Measurements from ENCODE around the gene POR. TPM values are rescaled to one million over a fixed set of nuclear protein-coding genes. Genes with fewer than 3 reads are reported as not detected.
A peak's percentile ranks its signal among the peaks of the same experiment; 100 is the strongest.
"Not testable (repeated sequence)": the region's sequence is repeated elsewhere in the genome, so short reads cannot be mapped to it uniquely, and the experiment has no call there.

The POR gene
- total RNA-seq, 1 donor from 2014 or later: 59.0 TPM

DNA sequence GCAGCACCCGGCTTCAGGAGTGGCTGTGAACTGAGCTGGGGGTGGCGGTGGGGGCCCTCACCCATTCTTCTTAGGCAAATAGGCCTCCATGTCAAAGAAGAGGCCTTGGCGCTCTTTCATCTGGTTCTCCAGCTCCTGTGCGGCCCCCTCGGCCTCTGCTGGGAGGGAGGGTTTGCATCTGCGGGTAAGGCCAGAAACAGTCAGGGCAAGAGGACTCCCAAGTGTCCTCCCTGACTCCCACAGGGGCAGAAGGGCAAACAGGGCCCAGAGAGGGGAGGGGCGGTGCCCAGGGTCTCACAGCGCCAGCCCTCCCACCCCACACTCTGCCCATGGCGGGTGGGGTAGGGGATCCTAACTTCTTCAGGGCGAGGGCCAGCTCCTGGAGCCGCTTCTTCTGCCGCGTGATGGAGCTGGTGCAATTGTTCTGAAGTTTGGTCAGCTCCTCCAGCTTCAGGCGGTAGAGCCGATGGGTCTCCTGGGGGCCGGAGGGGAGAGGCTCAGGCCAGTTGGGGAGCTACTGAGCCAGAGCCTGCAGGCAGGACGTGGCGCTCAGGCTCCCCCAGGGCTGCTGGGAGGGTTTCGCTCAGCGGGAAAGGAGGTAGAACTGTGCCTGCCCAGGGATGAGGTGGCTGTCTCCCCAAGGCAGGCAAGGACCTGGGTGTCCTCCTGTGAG lies 77.3 kb downstream of the POR start:
- no peak for DNase-seq

DNA sequence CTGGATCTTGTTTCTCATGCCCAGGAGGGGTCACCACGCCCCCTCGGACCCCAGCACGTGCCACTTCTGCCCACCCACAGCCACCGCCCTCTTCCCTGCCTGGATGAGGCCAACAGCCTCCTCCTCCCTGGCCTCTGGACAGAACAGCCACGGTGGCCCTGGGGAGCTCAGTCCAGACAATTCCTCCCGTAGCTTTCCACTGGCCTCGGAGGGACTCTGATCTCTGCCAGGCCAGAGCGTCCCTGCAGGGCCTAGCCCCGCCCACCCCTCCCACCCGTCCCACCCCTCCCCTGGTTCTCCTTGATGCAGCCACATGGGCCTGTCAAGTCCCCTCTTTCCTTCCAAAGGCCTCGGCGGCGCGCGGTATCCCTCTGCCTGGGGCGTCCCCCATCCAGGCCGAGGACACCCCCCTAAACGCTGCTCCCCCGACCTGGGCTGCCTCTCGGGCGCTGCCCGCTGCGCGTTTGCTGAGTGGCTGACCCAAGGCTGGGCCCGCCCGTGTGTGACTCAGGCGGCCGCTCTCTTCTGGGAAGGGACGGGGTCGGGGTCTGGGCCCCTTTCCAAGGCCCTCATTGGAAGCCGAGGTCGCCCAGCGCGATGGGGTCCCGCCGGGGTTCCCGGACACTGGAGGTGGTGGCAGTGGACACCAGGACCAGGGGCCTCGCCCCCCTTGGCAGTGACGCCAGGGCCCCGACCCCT lies 78.9 kb downstream of the POR start:
- no peak for DNase-seq

DNA sequence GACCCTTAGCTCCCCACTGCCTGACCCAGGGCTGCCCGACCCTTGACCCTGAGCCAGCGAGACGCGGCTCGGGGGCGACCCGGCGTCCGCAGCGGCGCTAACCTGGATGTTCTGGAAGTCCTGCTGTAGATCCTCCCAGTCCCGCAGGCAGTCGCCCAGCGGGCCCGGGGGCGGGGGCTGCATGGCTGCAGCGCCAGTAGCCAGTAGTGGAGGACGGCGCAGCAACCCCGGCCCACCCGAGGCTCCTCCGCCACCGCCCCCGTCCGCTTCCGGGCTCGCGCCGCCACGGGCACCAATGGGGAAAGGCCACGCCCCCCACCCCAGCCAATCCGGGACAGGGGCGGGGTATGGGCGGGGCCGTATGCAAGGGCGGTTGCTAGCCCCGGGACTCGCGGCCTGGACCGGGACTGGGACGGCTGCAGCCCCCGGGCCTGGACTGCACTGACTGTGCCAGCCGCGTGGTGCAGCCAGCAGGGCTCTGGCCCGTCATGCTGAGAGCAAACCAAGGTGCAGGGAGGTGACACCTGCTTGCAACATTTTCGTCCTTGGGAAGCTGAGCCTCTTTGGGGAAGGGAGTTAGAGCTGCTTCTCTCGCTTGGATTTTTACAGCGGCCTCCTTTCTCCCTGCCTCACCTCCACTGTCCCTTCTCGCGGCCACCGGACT lies 79.6 kb downstream of the POR start, which contains the start of gene TMEM120A:
TMEM120A (minus strand) TSS at position 208 of the 664 bp plus-strand sequence; CDS start at position 183, 25 bp downstream.
- DNase-seq: peak; percentile 90

DNA sequence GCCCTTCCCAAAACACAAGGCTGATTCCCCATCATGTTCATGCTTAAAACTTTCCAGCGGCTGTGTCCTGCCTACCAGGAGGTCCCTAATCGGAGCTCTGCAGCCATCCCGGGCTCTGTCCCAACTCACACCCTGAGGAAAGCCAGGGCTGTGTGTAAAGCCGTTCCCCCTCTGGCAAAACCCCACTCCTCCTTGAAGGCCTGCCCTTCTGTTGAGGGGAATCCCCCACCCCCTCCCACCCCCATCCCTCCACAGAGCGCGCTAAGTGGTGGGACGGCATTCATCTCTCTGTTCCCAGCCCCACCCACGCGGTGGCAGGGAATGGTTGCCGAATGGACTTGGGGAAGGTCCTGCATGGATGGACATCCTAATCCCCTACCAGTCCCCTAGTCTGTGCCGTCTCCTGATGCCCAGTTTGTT lies 80.1 kb downstream of the POR start:
- no peak for DNase-seq

DNA sequence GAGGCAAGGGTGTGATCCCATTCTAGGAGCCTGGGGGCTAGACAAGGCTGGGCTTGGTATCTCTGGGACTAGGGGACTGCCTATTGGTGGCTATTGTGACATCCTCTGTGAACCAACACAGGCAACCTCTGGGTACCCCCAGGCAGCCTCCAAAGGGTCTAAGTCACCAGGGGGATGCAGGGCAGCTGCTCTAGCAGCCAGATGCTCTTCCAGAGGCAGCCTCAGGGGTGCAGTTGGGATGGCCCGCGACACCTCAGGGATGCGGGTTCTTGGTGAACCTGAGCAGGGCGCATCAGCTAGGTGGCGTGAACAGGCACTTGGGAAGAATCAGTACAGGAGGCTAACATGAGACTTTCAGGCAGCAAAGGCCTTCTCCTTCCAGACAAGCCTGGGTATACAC lies 81.0 kb downstream of the POR start:
- DNase-seq: no peak

DNA sequence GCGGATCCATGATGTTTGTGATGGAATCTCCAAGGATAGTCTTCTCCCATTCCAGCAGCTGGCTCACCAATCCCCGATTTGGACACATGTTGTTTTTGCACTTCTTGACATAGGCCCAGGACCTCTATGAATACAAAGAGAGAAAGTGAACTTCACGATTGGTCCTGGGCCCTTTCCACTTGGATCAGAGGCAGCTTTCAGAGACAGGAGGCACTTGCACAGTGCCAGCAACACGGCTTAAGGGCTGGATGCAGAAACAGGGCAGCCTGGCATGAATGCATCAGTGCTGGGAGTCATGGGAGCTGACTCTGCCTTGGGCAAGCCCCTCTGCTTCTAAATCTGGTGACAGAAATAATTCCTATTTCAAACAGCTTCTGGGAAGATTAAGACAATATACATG lies 81.5 kb downstream of the POR start:
- DNase-seq: no peak

DNA sequence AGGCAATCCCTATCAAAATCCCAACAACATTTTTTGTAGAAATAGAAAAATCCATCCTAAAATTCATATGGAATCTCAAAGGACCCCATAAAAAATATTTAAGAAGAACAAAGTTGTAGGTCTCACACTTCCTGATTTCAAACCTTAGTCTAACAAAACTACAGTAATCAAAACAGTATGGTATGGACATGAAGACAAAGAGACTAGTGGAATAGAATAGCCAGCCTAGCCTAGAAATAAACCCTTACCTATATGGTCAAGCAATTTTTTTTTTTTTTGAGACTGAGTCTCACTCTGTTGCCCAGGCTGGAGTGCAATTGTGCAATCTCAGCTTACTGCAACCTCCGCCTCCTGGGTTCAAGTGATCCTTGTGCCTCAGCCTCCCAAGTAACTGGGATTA lies 83.1 kb downstream of the POR start:
- DNase-seq: no peak

DNA sequence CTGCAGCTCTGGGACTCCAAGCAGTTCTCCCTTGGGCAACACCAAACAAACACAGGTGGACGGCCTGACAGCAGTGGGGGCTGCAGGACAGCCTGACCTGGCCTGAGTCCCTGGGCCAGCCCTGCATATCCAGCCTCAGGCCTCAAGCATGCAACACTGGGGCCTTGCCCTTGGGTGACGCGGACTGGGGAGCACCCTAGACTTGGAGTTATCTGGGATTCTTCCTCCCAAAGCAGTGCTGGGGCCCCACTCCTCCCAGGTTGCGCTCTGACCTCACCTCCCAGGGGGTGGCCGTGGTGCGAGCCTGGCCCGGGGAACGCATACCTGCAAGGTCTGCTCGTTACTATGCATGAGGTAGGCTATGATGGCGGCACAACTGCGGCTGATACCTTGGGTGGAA lies 85.6 kb downstream of the POR start:
- DNase-seq: no peak

DNA sequence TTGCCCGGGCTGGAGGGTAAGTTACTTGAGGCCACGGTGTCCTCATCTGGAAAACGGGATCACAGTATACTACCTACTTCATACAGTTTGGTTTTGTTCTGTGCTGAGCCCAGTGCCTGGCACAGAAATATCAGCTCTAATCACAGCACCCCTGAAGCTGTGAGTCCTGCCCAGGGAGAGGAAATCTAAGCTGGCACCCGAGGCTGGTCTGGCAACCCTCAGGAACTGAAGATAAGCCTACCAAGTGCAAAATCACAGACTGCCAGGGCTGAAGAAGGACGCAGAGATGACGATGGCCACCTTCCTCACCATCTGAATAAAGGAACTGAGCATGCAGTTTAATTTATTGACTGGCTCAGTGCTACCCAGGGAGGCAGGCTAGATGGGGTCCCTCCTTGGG lies 87.2 kb downstream of the POR start:
- DNase-seq: no peak

DNA sequence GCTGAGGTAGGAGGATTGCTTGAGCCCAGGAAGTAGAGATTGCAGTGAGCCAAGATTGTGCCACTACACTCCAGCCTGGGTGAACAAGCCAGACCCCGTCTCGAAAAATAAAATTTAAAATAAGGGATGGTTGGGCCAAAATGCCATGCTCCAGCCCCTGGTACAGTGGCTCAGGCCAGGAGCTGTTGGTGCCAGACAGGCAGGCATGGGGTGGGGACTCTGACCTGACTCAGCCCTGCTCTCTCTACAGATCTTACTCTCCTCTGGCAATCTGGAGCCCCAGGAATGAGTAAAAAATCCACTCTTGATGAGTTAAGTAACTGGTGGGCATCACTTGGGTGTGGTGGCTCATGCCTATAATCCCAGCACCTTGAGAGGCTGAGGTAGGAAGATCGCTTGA lies 87.9 kb downstream of the POR start:
- no peak for DNase-seq

DNA sequence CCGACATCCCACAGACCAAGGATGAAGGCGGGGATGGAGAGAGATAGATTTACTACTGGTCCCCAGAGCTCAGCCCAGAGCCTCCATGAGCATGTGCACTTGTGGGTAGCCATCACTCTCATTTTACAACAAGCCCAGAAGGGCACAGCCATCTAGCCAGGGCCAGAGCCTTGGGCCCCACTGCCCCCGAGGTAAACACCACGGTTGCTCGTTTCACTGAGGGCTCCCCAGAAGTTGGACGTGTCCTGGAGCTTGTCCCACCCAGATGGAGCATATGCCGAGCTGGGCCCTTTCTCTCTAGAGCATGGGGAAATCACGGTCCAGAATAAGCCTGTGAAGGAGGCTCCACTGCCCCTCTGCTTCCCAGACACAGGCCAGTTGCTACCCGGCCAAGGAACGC lies 88.4 kb downstream of the POR start:
- no peak for DNase-seq

DNA sequence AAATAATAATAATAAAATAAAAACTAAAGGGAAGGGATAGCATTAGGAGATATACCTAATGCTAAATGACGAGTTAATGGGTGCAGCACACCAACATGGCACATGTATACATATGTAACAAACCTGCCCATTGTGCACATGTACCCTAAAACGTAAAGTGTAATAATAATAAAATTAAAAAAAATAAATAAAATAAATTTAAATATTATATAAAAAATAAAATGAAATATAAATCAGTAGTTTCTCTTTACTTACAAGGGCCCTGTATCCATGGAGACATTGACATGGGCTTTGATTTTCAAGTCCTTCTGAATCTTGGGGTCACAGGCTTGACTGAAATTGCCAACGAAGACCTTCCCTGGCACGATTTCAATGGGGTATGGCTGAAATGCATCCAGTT lies 90.0 kb downstream of the POR start:
- not testable (repeated sequence) for DNase-seq

DNA sequence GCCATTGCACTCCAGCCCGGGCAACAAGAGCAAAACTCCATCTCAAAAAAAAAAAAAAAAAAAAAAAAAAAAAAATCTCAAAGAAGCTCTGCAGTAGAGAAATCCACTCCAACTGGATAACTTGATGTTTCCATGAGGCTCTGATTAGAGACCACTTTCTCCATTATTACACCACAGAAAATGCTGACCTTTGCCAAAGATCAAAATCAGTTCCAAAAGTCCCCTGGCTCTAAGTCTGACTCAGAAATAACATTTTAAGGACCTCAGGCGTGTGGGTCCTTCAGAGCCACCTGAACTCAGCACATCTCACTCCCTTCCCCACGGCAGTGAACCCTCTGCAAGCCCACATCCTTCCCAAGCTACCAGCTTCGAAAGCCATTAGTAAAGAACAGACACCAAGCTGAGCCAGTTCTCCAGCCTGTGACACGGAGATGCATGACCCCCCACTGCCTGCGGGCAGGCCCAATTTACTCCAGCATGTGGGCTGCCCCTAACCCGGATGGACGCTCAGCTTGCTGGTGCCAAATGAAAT lies 93.3 kb downstream of the POR start:
- DNase-seq: no peak

DNA sequence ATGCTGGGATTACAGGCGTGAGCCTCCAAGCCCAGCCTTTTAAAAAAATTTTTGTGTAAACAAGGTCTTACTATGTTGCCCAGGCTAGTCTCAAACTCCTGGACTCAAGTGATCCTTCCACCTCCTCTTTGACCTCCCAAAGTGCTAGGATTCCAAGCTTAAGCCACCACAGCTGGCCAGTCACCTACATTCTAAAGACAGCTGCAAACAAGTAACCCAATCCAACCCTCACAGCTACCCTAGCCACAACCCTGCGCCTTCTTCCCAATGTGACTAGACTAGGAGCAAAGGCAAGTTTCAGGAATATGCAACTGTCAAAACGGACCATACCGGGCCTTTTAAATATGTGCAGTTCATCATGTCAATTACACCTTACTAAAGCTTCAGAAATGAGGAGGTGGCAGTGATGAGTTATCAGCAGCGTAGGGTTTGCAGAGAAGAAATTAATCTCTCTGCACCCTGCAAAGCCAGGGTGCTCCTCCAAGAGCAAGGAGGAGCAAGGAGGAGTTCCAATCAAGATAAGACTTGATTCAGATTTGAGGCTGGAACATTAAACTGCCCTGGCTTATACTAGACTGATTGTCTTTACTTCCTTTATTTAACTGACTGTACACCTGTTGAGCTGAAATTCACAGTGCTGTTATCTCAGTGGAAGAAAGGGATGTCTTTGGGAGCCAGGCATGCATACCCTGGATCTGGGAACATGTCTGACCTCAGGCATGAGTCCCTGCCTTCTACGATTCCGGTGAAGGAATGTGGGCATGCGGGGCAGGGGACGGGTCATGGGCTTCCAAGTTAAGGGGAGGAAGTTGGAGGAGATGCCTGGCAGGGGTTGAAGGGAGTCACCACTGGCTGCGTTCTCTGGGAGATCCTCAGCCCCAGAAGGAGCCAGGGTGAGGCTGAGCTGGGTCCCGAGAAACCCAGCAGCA lies 95.0 kb downstream of the POR start:
- no peak for DNase-seq

DNA sequence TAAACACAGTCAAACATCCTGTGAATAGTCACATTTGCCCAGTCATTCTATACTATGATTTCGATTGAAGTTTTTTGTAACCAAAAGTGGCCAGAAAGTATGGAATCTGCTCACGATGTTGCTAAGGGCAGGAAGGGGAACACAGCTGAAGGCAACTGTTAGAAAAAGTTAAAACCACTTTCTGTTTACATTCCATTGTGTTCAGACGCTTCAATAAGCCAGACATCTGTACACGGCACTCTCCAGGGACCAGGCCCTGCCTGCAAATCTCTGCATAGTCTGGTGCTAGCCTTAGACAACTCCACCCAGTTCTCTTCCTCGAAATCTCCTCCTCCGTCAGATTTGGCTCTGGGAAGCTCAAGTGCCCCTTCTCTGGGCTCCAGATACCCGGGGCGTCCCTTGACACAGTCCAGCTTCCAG lies 96.5 kb downstream of the POR start:
- no peak for DNase-seq

DNA sequence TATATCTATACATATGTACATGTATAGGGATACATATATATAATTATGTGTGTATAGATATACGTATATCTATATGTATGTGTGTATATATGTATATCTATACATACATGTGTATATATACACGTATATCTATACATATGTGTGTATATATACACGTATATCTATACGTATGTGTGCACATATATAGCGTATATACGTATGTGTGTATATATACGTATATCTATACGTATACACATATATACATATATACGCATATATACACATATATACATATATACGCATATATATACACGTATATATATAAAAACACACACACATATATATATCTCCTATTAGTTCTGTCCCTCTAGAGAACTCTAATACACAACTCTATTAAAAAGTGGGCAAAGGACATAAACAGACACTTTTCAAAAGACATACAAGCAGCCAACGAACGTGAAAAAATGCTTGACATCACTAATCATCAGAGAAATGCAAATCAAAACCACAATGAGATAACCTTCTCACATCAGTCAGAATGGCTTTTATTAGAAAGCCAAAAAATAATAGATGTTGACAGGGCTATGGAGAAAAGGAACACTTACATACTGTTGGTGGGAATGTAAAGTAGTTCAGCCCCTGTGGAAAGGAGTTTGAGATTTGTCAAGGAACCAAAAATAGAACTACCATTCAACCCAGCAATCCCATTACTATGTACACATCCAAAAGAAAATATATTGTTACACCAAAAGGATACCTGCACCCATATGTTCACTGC lies 101.4 kb downstream of the POR start:
- no peak for DNase-seq

DNA sequence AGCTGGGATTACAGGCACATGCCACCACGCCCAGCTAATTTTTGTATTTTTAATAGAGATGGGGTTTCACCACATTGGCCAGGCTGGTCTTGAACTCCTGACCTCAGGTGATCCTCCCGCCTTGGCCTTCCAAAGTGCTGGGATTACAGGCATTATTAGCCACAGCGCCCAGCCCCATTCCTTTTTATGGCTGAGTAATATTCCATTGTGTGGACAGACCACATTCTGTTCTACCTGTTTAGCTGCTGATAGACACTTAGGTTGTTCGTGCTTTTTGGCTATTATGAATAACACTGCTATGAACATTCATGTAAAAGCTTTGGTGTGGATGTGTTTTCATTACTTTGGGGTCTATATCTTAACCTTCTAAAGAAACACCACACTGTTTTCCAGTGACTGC lies 103.6 kb downstream of the POR start:
- DNase-seq: not testable (repeated sequence)

DNA sequence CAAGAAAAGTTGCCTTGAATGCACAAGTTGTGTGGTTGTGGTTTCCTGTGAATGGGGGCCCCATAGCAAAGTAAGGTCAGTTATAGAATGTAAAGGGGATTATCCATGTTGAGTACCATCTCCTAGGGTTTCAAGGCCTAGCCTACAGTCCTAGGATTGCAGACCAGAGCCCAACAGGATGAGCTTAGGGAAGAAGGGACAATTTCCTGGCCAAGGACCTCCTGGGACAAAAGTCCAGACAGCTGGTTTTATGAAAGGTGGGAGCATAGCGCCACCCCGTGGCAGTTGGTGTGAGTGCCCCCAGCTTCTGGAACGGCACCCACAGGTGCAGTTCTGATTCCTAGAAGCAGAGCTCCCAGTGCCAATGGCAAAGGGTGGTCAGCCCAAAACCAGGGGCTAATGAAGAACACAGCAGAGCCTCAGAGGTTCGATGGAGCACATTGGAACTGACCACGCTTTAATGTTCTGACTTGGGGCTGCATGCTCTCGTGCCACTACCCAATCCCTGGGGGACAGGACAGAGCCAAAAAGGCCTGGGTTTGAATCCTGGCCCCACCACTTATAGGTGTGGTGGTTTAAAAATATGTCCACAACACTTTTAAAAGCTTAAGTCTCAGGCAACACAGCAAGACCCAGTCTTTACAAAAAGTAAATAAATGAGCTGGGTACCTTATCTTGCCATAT lies 105.2 kb downstream of the POR start:
- peak; percentile 8 for DNase-seq

DNA sequence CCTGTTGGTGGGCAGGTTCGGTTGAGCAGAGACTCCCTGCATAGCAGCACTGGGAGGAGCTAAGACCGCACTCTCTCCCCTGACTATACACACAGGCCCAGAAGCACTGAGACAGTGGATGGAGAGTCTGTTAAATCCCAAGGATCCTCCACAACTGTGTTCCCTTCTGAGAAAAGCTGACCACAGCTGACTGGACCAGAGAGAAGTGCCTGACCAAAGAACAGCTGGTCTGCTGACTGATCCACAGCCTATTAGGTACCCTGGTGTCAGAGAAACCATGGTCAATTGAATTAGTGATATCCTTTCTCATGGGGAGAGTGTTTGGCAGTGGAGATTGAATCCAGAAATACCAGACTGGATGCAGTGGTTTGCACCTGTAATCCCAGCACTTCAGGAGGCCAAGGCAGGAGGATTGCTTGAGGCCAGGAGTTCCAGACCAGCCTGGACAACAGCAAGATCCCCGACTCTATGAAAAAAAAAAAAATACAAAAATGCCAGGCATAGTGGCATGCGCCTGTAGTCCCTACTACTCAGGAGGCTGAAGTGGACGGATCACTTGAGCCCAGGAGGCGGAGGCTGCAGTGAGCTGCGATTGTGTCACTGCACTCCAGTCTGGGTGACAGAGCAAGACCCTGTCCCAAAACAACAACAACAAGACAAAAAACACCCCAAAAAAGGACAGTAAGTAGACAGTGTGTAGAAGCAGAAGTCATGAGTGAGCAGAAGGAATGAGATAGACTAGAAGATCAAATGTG lies 107.2 kb downstream of the POR start:
- DNase-seq: no peak

DNA sequence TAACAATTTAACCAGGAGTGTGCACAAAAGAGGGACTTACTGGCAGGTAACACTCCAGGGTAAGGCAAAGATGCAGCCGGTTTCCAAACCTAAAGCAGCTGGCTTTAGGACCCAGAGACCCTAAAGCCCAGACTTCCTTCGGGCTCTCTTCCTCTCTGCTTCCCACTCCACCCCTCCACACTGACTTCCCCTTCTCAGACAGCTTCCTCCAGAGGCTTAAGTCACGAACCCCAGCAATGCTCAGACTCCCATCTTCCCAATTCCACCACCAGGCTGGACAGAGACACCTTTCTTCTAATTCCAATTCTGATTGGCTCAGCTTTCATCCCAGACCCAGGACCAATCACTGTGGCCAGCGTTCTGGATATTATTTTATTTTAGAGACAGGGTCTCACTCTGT lies 108.0 kb downstream of the POR start:
- DNase-seq: no peak

Measured in occipital lobe (tissue), 2 donors.